ENCODE measurements around the gene TANC1. TPM values are rescaled to one million over a fixed set of nuclear protein-coding genes. Genes with fewer than 3 reads are reported as not detected.

Gene TANC1
- total and polyA plus RNA-seq, 7 donors = 3.6 to 74.5 (median 47.0) TPM

- H3K27me3 ChIP-seq = no peaks in the 10 kb centered on the region
- TF ChIP-seq POLR2AphosphoS5 (IDR thresholded peaks at IDR 0.05) (no peak), CTCF (IDR thresholded peaks at IDR 0.05) (no peak), POLR2A (IDR thresholded peaks at IDR 0.05) (no peak), EP300 (IDR thresholded peaks at IDR 0.05) (no peak)
- intact Hi-C loops (cut with DNase I) = no loop called here
- H3K4me1 ChIP-seq = no peaks in the 10 kb centered on the region
- no peak for DNase-seq
- H3K4me3 ChIP-seq = no peak overlapping the region
- 92 to 95% methylated on average over 6 of the region's 6 CpGs for WGBS, 2 donors
- no peaks in the 10 kb centered on the region for H3K9me3 ChIP-seq
- H3K36me3 ChIP-seq = peaks cover 0 to 12% (median 0%) of the 10 kb centered on the region in 4 donors
- no peak overlapping the region for H3K27ac ChIP-seq
Measured at GRCh38 chr2:159262226-159262625, 293.8 kb downstream of the TANC1 start.

GRCh38 chr2:159262904-159263303 lies 294.5 kb downstream of the TANC1 start:
- intact Hi-C loops (cut with DNase I) = no loop called here
- Histone ChIP-seq H3K36me3 (peaks cover 0 to 6% (median 0%) of the 10 kb centered on the region in 4 donors), H3K4me1 (peaks cover 0 to 3% (median 0%) of the 10 kb centered on the region in 4 donors), H3K27ac (no peak overlapping the region), H3K9me3 (no peaks in the 10 kb centered on the region), H3K4me3 (no peak overlapping the region), H3K27me3 (no peaks in the 10 kb centered on the region)
- 91 to 96% methylated on average over 5 of the region's 5 CpGs for WGBS, 2 donors
- DNase-seq = no peak
- TF ChIP-seq POLR2AphosphoS5 (IDR thresholded peaks at IDR 0.05) = no peak
- TF ChIP-seq EP300 (IDR thresholded peaks at IDR 0.05) = no peak
- TF ChIP-seq CTCF (IDR thresholded peaks at IDR 0.05) = no peak
- no peak for TF ChIP-seq POLR2A (IDR thresholded peaks at IDR 0.05)

- intact Hi-C loops (cut with DNase I) = no loop called here
- WGBS, 2 donors = 77 to 89% methylated on average over 1 of the region's 1 CpG
Measured at GRCh38 chr2:159265171-159265576, 296.7 kb downstream of the TANC1 start.

GRCh38 chr2:159266554-159266953 lies 298.1 kb downstream of the TANC1 start:
- 93 to 94% methylated on average over 3 of the region's 3 CpGs for WGBS, 2 donors
- DNase-seq = no peak
- Histone ChIP-seq H3K4me1 (peaks cover 0 to 10% (median 7%) of the 10 kb centered on the region in 4 donors), H3K4me3 (no peak overlapping the region), H3K27me3 (no peaks in the 10 kb centered on the region), H3K36me3 (peaks cover 0 to 19% (median 3%) of the 10 kb centered on the region in 4 donors), H3K9me3 (no peaks in the 10 kb centered on the region), H3K27ac (no peak overlapping the region)
- intact Hi-C loops (cut with DNase I) = no loop called here
- TF ChIP-seq CTCF (IDR thresholded peaks at IDR 0.05) (no peak), EP300 (IDR thresholded peaks at IDR 0.05) (no peak), POLR2AphosphoS5 (IDR thresholded peaks at IDR 0.05) (no peak), POLR2A (IDR thresholded peaks at IDR 0.05) (no peak)

More at GRCh38 chr2:159265171-159265576, 296.7 kb downstream of the TANC1 start:
- Histone ChIP-seq H3K36me3 (peaks cover 0 to 6% (median 0%) of the 10 kb centered on the region in 4 donors), H3K4me3 (no peak overlapping the region), H3K27me3 (no peaks in the 10 kb centered on the region), H3K9me3 (no peaks in the 10 kb centered on the region), H3K4me1 (peaks cover 0 to 10% (median 7%) of the 10 kb centered on the region in 4 donors), H3K27ac (no peak overlapping the region)
- no peak for DNase-seq
- TF ChIP-seq EP300 (IDR thresholded peaks at IDR 0.05) (no peak), POLR2AphosphoS5 (IDR thresholded peaks at IDR 0.05) (no peak), POLR2A (IDR thresholded peaks at IDR 0.05) (no peak)

GRCh38 chr2:159267921-159268320 lies 299.5 kb downstream of the TANC1 start:
- Histone ChIP-seq H3K9me3 (no peaks in the 10 kb centered on the region), H3K27ac (no peak overlapping the region), H3K4me3 (no peak overlapping the region), H3K4me1 (peaks cover 0 to 20% (median 12%) of the 10 kb centered on the region in 4 donors), H3K36me3 (peaks cover 0 to 19% (median 4%) of the 10 kb centered on the region in 4 donors), H3K27me3 (no peaks in the 10 kb centered on the region)
- no peak for TF ChIP-seq POLR2A (IDR thresholded peaks at IDR 0.05)
- no peak for TF ChIP-seq POLR2AphosphoS5 (IDR thresholded peaks at IDR 0.05)
- no peak for TF ChIP-seq EP300 (IDR thresholded peaks at IDR 0.05)
- no peak for TF ChIP-seq CTCF (IDR thresholded peaks at IDR 0.05)
- no peak for DNase-seq
- intact Hi-C loops (cut with DNase I) = no loop called here
- 86 to 89% methylated on average over 1 of the region's 1 CpG for WGBS, 2 donors

Measured in sigmoid colon (tissue), 7 donors.